ENCODE results near the gene STOML1.
A peak's percentile ranks its signal among the peaks of the same experiment; 100 is the strongest.

The STOML1 gene, protein sequence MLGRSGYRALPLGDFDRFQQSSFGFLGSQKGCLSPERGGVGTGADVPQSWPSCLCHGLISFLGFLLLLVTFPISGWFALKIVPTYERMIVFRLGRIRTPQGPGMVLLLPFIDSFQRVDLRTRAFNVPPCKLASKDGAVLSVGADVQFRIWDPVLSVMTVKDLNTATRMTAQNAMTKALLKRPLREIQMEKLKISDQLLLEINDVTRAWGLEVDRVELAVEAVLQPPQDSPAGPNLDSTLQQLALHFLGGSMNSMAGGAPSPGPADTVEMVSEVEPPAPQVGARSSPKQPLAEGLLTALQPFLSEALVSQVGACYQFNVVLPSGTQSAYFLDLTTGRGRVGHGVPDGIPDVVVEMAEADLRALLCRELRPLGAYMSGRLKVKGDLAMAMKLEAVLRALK

DNA sequence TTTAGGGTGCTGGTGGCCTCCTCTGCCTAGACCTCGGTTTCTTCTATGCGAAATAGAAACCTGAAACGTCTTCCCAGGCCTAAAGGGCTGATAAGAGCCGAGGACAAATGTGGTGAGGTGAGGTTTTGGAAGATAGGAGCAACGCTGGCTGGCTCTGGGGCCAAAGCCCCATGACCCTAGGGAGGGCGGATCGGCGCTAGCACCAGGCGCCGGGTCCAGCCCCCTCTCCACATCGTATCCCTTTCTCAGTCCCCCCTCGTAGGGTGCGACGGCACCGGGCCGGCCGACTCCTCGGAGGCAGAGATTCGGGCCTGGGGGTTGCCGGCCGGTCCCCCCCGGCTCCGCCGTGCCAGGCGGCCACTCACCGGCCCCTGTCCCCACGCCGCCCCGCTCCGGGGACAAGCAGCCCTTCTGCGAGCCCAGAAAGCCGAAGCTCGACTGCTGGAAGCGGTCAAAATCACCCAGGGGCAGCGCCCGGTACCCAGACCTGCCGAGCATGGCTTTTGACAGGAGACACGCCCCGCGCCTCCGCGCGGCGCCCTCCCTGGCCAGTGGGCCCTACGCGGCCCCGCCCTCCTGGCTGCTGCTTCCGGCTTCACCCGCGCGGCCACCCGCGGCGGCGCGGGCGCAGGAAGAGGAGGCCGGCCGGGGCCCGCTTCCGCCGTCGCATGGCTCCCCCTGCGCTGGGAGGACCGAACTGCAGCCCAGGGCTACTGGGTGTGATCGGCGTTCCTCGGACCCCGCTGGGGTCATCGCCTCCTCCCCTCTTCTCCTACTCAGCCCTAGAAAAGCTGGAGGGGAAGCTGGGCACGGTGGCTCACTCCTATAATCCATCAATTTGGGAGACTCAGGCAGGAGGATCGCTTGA is at the start of gene STOML1:
Gene STOML1 (minus strand): TSS at position 570 of the 868 bp plus-strand sequence. CDS start 72 bp downstream, at position 498.
- DNase-seq (ENCODE audit: low spot score): peak; percentile 96

DNA sequence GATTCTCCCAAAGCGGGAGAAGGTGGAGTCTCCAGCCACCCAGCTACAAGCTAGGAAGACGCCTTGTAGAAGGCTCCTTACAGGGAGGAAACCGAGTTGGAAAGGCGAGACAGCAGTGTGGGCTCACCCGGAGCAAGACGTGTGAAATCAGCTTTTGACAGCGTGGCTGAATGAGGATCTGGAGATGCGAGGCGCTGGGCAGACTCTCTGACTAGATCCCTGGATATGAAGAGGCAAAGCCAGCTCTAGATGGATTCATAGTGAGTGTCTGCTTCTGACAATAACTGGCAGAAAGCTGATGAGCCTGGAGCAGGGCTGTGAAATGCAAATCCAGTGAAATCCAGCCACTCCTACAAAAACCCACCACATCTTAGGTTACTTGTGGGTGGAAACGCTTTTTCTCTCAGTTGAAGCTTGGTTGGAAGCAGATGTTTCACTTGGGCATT is 49.2 kb upstream of the STOML1 start:
- DNase-seq (ENCODE audit: low spot score): no peak

DNA sequence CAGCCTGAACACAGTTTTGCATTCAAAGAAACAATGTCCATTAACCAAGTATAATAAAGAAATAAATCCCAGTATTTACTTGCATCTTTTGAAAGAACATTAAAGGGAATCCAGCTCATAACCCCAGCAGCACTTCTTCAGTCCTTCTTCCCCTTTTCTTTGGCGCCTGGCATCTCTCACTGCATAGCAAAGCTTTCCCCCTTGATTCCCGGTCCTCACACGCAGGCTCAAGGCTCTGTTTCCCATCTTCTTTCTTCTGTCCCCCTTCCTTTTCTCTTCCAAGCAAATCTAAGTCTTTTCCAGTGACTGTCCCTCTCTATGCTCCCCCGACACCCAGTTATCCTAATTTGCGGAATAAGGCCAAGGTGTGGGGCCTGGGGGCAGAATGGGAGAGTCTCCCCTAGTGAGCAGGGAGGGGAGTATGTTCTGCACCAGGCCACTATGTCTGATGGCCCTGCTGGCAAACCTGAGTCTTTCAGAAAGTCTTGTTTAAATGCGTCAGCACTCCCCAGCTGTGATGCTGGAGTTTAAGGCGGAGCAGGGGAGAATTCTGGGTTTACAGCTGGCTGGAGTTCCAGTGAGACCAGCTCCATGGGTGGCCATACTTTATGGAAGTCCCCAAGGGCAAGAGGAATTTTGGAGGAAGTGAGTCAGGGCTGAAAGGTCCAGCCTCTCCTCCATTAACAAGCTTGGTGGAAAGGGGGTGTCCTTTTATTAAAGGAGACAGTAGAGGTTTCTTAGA is 48.2 kb upstream of the STOML1 start:
- DNase-seq (ENCODE audit: low spot score): no peak

DNA sequence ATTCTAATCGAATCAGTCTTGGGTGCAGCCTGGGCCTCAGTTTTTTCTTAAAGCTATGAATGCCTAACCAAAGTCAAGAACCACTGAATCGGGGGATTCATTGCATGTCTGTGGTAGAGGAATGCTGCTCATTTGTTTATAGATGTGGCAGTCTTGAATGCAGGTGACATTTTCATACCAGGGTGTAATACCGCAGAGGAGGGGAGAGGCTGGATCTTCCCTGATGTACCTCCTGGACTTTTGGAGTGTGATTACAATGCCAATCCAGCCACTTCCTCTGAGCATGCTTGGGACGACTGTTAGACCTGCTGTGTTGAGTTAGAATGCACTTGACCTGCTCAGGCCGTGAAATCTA is 47.5 kb upstream of the STOML1 start:
- DNase-seq (ENCODE audit: low spot score): no peak

DNA sequence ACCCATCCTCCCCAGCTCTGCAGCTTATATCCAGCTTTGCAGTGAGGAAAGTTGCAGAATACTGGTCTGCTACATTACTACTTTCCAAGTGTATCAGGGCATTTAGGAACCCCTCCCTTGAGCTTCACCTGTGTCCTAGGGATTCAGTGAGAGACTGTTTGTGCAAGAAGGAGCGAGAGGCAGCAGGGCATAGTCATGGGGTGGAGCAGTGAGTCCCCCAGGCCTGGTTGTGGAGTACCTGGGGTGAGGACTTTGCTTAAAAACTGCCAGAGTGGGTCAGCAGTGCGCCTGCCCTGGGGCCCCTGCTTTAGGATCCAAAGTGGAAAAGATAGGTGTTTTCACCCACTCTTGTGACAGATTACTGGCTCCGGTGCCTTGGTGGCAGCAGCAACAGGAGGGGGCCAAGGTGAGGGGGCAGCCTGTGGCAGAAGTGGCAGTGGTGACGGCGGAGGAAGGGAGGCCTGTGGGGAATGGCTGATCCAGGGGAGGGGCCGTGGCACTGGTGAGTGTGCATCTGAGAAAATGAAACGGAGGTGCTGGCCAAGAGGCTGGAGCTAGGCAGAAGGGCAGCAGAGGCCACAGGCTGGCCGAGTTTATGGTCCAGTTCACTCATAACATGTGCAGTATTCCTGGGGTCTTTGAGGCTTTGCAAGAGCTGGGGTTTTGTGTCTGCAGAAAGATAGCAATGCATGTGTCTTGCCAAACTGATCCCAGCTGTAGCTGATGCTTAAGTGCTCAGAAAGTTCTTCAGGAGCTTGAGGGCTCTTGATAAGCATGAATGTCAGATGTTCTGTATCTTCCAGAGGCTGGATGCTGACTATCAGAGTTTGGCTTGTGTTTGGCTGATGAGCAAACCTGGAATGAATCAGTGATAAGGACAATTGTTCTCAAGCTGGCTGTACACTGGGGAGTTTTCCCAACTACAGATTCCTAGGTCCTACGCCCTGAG is 46.9 kb upstream of the STOML1 start:
- no peak for DNase-seq (ENCODE audit: low spot score)

DNA sequence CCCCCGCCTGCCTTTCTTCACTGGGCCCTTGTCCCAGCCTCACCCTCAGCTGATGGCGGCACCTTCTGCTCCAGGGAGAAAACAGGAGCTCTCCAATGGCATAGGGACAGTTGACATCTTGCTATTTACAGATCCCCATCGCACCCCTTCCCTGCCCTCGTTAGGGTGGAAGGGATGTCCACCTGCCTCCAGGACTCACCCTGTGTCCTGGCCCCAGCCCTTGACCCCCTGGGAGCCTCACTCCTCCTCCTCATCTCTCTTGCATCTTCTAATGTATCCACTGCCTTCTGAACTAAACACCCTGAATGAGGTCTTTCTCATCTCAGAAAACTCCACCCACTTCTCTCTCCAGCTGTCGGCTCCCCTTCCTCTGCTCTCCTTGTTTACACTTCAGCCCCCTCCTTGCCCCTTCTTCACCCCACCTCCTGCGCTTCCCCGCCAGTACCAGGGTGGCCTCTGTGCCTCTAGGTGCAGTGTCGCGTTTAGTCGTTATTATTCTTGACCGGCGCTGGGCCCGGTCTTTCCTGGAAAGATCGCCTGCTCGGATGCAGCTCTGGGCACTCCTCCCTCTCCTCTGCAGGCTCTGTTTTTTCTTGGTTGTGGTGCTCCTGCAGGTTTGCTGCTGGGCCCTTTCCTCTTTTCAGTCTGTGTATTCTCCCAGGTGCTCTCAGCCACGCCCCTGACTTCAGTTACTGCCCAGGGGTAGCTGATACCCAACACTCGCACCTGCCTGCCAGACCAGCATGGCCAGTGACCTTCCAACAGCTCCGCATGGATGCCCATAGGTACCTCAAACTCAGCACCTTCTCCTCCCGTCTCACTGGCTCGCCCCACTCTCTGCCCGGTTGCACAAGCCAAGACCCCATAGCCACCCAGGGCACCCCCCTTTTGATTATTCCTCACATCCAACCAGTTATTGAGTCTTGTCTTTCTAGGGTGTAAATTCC is 45.3 kb upstream of the STOML1 start:
- DNase-seq (ENCODE audit: low spot score): no peak

DNA sequence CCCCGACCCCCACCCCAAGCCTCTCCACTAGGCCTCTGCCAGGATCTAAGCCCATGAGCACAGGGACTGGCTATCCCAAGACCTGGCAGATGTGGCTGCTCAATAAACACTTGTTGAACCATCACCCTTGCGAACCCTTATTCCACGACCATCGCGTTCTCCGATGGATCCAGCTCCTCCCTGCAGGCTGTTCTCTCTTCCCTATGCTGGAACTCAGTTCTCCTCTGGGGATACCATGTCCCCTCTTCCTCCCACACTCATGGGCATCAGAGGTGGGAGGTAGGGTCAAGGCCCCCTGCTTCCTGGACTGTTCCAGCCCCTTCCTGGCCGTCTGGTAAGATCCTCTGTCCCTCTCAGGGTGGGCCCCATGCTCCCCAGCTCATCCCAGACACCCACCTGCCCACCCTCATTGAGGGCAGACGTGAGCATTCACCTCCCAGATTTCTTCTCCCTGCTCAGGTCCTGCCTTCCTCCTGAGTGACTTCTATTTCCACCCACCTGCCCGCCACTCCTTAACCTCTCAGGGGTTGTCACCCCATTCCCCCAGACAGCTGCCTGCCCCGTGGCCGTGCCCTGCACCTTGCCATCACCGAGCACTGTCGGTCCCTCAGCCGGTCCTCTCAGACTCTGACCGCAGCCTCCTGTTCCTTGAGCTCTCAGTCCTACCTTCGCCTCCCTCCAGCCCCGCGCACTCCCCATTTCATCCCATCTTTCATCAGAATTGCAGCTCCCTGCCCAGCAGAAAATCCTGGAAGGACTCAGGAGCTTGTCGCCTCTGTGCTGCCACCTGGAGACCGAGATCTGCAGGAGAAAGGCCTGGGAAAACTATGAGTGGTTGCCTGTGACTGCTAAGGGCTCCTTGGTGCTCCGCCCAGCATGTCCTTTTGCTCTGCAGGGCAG is 44.4 kb upstream of the STOML1 start:
- DNase-seq (ENCODE audit: low spot score): no peak

DNA sequence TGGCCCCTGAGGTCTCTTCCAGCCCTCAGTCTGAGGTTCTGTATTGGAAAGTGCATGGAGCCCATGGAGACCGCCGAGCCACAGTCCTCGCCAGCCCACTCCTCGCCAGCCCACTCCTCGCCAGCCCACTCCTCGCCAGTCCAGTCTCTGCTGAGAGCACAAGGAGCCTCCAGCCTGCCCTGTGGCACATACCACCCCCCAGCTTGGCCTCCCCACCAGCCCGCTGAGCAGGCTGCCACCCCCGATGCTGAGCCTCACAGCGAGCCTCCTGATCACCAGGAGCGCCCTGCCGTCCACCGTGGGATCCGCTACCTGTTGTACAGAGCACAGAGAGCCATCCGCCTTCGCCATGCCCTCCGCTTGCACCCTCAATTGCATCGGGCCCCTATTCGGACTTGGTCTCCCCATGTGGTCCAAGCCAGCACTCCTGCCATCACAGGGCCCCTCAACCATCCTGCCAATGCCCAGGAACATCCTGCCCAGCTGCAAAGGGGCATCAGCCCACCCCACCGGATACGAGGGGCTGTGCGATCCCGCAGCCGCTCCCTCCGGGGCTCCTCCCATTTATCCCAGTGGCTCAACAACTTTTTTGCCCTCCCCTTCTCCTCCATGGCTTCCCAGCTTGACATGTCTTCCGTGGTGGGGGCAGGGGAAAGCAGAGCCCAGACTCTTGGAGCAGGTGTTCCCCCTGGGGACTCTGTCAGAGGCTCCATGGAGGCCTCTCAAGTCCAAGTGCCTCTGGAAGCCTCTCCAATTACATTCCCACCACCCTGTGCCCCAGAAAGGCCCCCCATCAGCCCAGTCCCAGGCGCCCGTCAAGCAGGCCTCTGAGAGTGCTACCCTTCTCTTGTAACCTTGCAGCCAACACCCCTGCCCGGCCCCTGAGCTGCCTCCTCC is 43.3 kb upstream of the STOML1 start:
- no peak for DNase-seq (ENCODE audit: low spot score)

DNA sequence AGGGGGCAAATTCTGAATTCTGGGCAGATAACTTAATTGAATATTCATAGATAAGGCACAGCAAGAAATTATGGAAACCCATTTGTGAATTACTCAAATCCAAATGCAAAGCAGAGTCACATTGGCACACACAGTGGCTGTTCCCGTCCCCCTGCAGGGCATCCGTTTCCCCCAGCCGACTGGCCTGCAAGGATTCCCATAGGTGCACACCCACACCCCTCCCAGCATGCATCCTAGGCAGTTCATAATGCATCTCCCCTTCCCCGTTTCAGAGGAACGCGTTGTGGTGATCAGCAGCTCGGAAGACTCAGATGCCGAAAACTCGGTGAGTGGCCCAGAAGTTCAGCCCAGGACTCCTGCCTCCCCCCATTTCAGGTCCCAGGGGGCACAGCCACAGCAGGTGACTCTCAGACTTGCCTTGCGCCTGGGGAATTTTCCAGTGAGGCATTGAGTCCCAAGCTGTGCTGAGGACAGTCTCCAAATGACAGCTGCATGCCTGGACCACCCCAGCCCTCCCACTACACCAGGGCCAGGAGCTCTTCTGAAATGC is 42.2 kb upstream of the STOML1 start:
- no peak for DNase-seq (ENCODE audit: low spot score)

DNA sequence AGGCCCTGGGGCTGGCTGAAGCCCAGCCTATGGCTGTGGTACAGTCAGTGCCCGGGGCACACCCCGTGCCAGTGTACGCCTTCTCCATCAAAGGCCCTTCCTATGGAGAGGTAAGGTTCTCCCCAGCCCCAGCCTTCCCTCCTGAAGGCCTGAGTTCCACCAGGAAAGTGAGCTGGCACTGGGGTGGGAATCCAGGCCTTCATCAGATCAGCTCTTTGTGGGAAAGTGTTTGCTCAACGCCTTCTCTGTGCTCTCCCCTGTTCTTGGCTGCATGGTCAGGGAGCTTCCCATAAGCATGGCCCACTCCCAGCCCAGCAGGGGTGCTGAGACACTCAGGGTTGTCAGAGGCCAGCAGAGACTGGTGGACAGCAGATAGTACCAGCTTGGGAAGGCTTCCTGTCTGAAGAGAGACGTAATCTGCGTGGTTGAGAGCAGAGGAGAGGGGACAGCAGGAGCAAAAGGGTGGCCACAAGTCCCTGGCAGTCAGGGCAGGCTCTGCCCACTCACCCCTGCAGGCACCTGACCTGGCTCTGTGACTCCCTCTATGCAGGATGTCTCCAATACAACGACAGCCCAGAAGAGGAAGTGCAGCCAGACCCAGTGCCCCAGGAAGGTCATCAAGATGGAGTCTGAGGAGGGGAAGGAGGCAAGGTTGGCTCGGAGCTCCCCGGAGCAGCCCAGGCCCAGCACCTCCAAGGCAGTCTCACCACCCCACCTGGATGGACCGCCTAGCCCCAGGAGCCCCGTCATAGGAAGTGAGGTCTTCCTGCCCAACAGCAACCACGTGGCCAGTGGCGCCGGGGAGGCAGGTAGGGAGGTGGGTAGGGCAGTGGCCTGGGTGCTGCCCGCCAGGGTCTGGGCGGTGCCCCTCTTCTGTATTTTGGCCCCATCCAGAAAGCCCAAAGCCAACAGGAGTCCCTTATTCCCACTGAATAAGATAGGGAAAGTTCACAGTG is 40.8 kb upstream of the STOML1 start:
- no peak for DNase-seq (ENCODE audit: low spot score)

DNA sequence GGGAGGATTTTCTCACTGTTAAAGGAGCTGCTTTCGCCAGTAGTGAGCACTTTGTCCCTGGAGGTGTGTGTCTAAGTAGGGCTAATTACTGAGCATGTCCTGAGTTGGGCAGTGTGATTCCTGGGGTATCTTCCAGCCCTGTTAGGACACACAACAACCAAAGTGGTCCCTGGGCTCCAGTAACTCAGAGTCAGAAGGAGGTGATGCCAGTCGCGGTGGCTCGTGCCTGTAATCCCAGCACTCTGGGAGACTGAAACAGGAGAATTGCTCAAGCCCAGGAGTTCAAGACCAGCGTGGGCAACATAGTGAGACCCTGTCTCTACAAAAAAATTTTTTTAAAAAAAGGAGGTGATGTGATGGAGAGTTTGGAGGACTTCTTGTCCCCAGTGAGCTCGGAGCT is 40.0 kb upstream of the STOML1 start:
- DNase-seq (ENCODE audit: low spot score): no peak

DNA sequence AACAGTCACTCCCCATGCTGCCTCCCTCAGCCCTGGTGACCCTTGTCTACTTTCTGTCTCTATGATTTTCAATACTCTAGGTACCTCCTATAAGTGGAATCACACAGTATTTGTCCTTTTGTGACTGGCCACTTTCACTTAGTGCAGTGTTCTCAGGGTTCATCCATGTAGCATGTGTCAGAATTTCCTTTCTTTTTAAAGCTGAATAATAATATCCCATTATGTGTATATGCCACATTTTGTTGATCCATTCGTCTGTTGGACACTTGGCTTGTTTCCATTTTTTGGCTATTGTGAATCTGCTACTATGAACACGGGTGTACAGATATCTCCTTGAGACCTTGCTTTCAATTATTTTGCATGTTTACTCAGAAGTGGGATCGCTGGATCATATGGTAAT is 36.6 kb upstream of the STOML1 start:
- no peak for DNase-seq (ENCODE audit: low spot score)

DNA sequence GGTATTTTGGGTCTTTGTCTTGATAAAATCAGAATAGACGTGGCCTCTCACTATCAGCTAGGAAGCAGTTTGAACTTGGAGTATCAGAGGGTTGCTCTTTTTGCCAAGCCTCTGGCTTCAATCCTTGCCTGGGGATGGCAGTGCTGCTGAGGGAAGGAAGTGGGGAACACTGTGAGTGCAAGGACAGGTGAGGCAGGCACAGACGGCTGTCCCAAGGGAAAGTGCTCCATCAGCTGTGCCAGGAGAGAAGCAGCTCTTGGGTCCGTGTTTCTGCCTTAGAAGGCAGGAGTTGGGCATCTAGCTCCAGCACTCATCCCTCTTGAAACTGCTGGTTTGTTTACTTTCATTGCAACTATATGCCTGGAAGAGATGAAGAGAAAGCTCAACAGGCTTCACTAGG is 35.6 kb upstream of the STOML1 start:
- DNase-seq (ENCODE audit: low spot score): no peak

DNA sequence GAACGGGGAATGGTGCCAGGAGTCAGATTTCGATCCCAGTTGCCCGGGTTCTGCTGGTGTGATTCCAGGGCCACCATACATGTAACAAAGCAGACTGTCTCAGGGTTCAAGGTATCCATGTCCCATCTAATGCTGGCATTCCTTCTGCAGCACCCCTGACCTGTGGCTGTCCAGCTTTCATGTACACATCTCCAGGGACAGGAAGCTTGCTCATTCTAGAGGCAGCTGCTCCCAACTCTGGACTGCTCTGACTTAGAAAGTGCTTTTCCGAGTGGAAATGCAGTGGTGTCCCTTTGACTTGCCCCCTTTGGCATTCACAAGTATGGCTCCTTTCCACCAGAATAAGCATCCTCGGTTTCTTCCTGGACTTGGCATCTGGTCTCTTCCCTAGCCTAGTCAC is 33.3 kb upstream of the STOML1 start:
- no peak for DNase-seq (ENCODE audit: low spot score)

DNA sequence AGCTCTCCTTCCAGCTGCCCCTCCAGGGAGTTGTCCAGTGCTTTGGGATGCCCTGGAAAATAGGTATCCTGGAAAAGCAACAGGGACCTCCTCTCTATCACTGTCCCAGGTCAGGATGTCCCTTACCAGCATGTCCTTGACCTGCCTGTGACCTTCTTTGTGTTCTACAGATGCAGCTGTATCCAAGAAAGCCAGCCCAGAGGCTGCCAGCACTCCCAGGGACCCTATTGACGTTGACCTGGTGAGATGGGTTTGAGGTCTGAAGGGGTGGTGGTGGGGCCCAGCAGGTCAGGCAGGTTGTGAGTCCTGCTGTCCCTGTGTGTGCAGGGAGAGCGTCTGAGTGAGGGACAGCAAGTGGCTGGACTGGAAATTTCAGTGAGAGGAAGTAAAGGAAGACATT is 32.6 kb upstream of the STOML1 start:
- no peak for DNase-seq (ENCODE audit: low spot score)

DNA sequence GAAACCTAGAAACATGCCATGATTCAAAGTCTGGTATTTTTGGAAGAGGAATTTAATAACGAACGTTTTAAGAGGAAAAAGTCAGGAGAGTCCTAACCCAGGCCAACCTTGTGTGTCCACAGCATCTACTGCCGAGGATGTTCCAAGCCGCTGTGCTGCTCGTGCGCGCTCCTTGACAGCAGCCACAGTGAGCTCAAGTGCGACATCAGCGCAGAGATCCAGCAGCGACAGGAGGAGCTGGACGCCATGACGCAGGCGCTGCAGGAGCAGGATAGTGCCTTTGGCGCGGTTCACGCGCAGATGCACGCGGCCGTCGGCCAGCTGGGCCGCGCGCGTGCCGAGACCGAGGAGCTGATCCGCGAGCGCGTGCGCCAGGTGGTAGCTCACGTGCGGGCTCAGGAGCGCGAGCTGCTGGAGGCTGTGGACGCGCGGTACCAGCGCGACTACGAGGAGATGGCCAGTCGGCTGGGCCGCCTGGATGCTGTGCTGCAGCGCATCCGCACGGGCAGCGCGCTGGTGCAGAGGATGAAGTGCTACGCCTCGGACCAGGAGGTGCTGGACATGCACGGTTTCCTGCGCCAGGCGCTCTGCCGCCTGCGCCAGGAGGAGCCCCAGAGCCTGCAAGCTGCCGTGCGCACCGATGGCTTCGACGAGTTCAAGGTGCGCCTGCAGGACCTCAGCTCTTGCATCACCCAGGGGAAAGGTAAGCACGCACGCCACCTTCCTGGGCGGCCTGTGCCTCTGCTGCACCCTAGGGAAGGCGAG is 30.8 kb upstream of the STOML1 start:
- no peak for DNase-seq (ENCODE audit: low spot score)
